ENCODE results near the gene CNN2.
A peak's percentile ranks its signal among the peaks of the same experiment; 100 is the strongest.

Gene CNN2

DNA sequence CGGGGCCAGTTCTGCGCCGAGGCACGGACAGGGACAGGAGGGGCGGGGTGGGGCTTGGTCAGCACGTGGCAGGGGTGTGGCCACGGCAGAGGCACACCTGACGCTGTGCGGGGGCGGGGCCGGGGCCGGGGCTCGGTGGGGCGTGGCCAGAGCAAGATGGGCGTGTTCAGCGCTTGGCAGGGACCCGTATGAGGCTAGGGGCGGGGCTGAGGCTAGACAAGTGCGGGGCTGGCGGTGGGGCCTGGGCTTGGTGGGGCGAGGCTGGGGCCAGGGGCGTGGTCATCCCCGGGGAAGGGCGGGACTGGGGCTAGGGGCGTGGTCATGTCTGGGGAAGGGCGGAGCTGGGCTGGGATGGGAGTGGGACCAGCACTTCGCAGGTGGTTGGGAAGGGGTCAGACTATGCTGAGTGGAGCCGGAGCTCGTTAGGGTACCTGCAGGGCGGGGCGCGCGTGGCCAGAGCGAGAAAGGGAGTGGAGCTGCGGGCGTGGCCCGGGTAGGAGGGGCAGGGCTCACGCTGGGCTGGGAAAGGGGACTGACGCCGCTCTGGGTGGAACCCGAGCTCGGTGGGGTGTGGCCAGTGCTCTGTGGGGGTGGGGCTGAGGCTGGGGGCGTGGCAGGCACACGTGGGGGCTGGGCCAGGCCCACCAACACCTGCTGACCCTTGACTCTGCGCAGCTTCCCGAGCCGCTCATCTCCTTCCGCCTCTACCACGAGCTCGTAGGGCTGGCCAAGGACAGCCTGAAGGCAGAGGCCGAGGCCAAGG lies 55.9 kb downstream of the CNN2 start:
- DNase-seq: peak; percentile 67 to 79
- TF ChIP-seq GATA1 (IDR thresholded peaks at IDR 0.05; ENCODE audit: low read depth, low read length): no peak
- no peak for TF ChIP-seq POLR2A (IDR thresholded peaks at IDR 0.05; ENCODE audit: low read length)

GRCh38 chr19:1082928-1083816 lies 56.8 kb downstream of the CNN2 start:
- DNase-seq: no peak
- TF ChIP-seq GATA1 (IDR thresholded peaks at IDR 0.05; ENCODE audit: low read depth, low read length): no peak
- no peak for TF ChIP-seq POLR2A (IDR thresholded peaks at IDR 0.05; ENCODE audit: low read length)

DNA sequence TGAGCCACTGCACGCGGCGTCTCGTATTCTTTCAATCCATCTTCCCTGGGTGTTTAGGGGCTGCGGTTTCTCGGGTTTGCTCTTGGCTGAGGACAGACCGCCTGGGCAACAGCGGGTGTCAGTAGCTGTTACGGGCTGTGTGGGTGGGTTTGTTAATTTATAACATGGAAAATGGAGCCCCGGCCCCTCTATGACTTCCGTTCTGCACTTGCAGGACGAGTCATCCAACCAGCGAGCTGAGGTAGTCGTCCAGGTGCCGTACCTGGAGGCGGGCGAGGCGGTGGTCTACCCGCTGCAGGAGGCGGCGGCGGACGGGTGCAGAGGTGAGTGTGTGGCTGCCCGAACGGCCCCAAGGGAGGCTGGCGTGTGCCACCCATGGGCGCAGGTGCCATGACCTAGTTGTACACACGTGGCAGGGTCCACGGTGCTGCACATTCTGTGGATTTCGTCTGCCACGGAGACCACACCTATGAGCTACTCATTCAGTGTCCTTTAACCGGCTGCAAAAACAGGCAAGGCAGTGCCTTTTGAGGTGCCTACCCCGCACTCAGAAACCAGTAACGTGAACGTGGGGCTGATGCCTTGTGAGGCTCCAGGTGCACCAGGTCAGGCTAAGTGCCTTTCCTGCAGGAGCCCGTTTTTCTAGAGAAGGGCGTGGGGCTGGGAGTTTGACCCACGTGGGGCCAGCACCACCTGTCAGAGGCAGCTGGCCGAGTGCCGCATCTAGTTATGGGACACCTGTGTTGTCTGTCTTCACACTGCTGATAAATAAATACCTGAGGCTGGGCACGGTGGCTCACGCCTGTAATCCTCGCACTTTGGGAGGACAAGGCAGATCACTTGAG lies 57.8 kb downstream of the CNN2 start:
- no peak for DNase-seq
- TF ChIP-seq POLR2A (IDR thresholded peaks at IDR 0.05; ENCODE audit: low read length): no peak
- TF ChIP-seq GATA1 (IDR thresholded peaks at IDR 0.05; ENCODE audit: low read depth, low read length): no peak

DNA sequence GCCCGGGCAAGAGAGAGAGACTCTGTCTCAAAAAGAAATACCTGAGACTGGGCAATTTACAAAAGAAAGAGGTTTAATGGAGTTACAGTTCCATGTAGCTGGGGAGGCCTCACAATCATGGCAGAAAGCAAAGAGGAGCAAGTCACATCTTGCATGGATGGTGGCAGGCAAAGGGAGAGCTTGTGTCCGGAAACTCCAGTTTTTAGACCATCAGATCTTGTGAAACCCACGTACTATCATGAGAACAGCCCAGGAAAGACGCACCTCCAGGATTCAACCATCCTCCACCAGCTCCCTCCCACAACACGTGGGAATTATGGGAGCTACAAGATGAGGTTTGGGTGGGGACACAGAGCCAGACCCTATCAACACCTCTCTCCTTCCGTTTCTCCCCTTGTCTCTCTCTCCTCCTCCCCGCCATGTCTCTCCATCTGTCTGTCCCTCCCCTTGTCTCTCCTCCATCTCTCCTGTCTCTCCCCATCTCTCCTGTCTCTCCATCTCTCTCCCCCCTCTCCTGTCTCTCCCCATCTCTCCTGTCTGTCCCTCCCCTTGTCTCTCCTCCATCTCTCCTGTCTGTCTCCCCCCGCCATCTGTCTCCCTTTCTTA lies 58.7 kb downstream of the CNN2 start:
- peak; percentile 28 for TF ChIP-seq POLR2A (IDR thresholded peaks at IDR 0.05; ENCODE audit: low read length)
- TF ChIP-seq GATA1 (IDR thresholded peaks at IDR 0.05; ENCODE audit: low read depth, low read length): no peak

GRCh38 chr19:1085676-1086442 lies 59.5 kb downstream of the CNN2 start:
- TF ChIP-seq POLR2A (IDR thresholded peaks at IDR 0.05; ENCODE audit: low read length): peak; percentile 7
- no peak for TF ChIP-seq GATA1 (IDR thresholded peaks at IDR 0.05; ENCODE audit: low read depth, low read length)
- no peak for DNase-seq

More for the DNA sequence above, 58.7 kb downstream of the CNN2 start:
- DNase-seq: no peak

DNA sequence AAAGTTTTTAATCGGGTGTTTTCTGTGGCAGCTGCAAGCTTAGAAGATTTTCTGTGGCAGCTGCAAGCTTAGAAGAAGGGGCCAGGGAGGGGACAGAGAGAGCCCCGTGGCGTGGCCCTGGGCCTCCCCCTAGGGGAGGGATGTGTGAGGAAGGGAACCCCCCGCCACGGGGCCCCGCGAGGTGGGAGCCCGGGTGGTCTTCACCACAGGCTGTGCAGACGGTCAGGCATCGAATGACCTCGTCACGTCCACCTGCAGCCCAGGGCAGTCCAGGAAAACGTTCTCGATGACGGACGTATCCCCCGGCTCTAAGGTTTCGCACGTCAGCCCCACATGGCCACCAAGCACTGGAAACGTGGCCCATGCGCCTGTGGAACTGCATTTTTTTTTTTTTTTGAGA lies 60.2 kb downstream of the CNN2 start:
- DNase-seq: no peak
- TF ChIP-seq GATA1 (IDR thresholded peaks at IDR 0.05; ENCODE audit: low read depth, low read length): no peak
- TF ChIP-seq POLR2A (IDR thresholded peaks at IDR 0.05; ENCODE audit: low read length): no peak

- TF ChIP-seq POLR2A (IDR thresholded peaks at IDR 0.05; ENCODE audit: low read length) (no peak), GATA1 (IDR thresholded peaks at IDR 0.05; ENCODE audit: low read depth, low read length) (no peak)
Observed at GRCh38 chr19:1087813-1088415, 61.5 kb downstream of the CNN2 start.

GRCh38 chr19:1088416-1089010 lies 62.1 kb downstream of the CNN2 start:
- TF ChIP-seq POLR2A (IDR thresholded peaks at IDR 0.05; ENCODE audit: low read length) (peak; percentile 13), GATA1 (IDR thresholded peaks at IDR 0.05; ENCODE audit: low read depth, low read length) (no peak)
- DNase-seq: no peak

More at GRCh38 chr19:1087813-1088415, 61.5 kb downstream of the CNN2 start:
- no peak for DNase-seq
